Camera-type eye (tissue), 1 donor: Measurements from ENCODE around the gene PDE4C. TPM values are rescaled to one million over a fixed set of nuclear protein-coding genes. Genes with fewer than 3 reads are reported as not detected.

Experiments used
- total RNA-seq: library from RNA; depleted of rRNA; stranded (reverse); fragments of >200 nt; gene quantifications from one replicate; pipeline ENCODE4 v1.2.3, GENCODE V29; 2014

Gene PDE4C
- 3.8 TPM for total RNA-seq

DNA sequence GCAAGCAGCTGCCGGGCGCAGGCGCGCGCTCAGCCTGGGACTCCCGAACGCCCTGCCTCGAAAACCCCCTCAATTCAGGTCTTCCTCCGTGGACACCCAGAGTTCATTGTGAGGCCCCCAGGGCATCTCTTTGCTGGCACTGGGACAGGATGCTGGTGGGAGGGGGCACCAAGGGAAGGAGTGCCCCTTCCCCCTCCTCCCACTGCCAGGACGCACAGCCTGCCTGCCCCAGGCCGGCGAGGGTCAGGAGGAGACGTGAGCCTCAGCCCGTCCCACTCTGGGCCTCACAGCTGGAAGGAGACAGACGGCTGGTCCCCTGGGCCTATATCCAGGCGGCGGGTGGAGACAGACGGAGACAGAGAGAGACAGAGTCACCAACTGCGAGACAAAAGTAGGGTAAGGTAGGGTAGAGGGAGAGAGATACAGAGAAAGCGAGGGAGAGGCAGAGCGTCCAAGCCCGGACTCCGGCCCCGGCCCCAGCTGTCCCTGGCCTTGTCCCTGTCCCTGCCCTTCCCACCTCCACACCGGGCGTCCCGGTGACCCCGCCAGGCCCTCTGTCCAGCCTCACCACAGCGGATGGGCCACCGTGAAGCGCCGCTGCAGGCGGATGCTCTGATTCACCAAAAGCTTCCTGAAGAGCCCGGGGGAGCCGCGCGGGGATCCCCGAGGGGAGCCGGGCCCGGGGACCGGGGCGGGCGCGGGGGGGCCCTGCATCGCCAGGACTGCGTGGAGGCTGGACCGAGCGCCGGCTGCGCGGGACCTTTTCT is at the start of gene PDE4C:
TSS of gene PDE4C (minus strand) at position 737 of the 767 bp plus-strand sequence. CDS start at position 714, 23 bp downstream.

DNA sequence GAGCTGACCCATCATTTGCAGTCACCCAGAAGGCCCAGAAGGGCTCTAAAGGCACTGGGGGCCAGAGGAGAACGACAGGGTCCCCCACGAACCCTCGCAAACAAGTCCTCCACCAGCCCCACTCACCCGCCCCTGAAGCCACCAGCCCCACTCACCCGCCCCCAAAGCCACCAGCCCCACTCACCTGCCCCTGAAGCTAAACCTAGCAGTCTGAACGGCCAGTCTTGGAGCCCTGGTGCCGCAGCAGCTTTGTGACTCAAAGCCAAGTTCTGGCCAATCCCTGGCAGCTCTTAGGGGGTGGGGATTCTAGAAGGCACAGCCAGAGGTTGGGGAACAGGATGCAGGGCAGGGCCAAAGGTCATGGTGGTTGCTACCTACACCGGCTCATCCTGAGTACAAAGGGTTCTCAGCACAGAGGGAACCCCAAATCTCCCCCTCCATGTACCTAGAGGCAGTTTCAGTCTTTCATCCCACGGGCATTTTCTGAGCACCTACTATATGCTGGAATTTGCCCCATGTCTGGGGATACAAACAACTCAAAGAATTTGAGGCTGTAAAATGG is 48.1 kb upstream of the PDE4C start, which contains the start of gene IQCN:
TSS of gene IQCN (minus strand) at position 234 of the 562 bp plus-strand sequence. CDS start 4,974 bp downstream, outside the sequence.

DNA sequence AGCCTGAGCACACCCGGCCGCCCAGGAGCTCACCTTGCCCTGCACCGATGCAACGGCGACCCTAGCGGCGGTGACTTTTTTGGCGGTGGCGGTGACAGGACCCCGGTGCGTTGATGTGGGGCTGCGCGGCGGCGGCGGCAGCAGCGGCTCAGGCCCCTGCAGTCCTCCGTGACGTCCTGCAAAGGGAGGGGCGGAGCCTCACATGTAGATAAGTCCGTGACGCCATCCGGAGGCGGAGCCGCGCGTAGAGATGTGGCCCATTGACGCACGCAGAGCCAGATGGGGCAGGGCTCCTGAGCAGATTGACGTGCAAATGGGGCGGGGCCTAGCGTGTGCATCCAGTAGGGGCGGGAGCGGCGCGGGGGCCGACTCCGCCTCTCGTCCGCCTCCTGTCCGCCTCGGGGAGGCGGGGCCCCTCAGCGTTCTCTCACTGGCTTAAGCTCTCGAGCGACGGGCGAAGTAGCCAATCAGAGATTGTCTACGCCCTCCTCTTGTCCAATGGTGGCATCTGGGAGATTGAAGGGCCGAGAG is 22.3 kb downstream of the PDE4C start, which contains the start of gene RAB3A:
TSS of gene RAB3A (minus strand) at position 180 of the 531 bp plus-strand sequence. CDS start 1,302 bp downstream, outside the sequence.

DNA sequence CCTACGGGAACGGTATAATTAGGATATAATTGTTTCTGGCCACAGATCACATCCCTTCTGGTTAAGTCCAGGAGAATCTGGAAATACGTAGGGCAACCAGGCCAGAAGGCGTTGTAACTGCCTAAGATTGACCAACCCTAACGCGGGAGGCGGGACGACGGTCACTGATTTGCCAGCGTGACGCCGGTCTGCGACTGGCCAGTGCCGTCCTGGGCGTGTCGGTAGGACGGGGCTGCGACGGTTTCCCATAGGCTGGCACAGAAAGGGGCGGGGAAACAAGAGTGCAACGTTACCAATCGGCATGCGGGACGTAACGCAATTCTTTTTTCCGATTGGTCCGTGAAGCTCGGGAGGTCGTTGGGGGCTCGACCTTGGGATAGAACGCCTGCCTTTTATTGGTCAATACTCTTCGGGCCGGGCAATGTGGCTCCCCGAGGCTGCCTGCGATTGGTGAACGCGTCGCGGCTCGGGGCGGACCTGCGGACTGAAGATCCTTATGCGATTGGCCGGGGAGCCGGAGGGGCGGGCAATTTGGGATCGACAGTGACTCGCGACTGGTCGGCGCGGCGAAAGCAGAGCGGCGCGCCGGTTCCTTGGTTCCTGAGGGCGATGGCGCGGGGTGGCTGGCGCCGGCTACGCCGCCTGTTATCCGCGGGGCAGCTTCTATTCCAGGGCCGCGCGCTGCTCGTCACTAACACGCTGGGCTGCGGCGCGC is 33.4 kb downstream of the PDE4C start, which contains the start of gene MPV17L2:
TSS of gene MPV17L2 (plus strand) at position 546 of the 715 bp plus-strand sequence. CDS start at position 610, 64 bp downstream.

Other genes starting within 250 kb of the PDE4C start
- 34.5 TPM for gene ARRDC2, start 218.3 kb downstream of the PDE4C start, total RNA-seq
- 0.38 TPM for gene IL12RB1, start 139.5 kb downstream of the PDE4C start, total RNA-seq
- gene MAST3, start 128.7 kb downstream of the PDE4C start, total RNA-seq = 6.6 TPM
- 42.6 TPM for gene PIK3R2, start 73.3 kb downstream of the PDE4C start, total RNA-seq
- gene IFI30, start 52.6 kb downstream of the PDE4C start, total RNA-seq = 5.8 TPM
- gene MPV17L2, start 33.2 kb downstream of the PDE4C start, total RNA-seq = 9.4 TPM
- gene RAB3A, start 22.4 kb downstream of the PDE4C start, total RNA-seq = 21.1 TPM
- gene IQCN, start 48.0 kb upstream of the PDE4C start, total RNA-seq = 3.1 TPM
- gene JUND, start 55.2 kb upstream of the PDE4C start, total RNA-seq = 217 TPM
- gene LSM4, start 96.6 kb upstream of the PDE4C start, total RNA-seq = 99.8 TPM
- gene PGPEP1, start 114.2 kb upstream of the PDE4C start, total RNA-seq = 19.3 TPM
- gene GDF15, start 159.7 kb upstream of the PDE4C start, total RNA-seq = 8.2 TPM
- gene LRRC25, start 171.2 kb upstream of the PDE4C start, total RNA-seq = 2.0 TPM
- gene SSBP4, start 193.0 kb upstream of the PDE4C start, total RNA-seq = 49.9 TPM
- gene ISYNA1, start 211.7 kb upstream of the PDE4C start, total RNA-seq = 75.6 TPM